Umbilical cord (tissue), 2 donors: ENCODE results near the gene MAPT. TPM values are rescaled to one million over a fixed set of nuclear protein-coding genes. Genes with fewer than 3 reads are reported as not detected.
"Not testable (repeated sequence)": the region's sequence is repeated elsewhere in the genome, so short reads cannot be mapped to it uniquely, and the experiment has no call there.

Experiments used
- DNase-seq: peaks from one replicate; pipeline ENCODE4 v3.0.0-alpha.2; 2015; ENCODE audit warnings: low spot score
- total RNA-seq: library from RNA; depleted of rRNA; stranded (reverse); fragments of >200 nt; gene quantifications from one replicate; pipeline ENCODE4 v1.2.3, GENCODE V29; 2014; ENCODE audit warnings: low replicate concordance; ENCODE audit not compliant: insufficient read depth

MAPT gene
- total RNA-seq, 1 donor from 2014 or later: 1.7 TPM

GRCh38 chr17:45952814-45953320 lies 58.5 kb downstream of the MAPT start:
- DNase-seq: no peak

- DNase-seq: no peak
Observed at GRCh38 chr17:45953561-45953960, 59.2 kb downstream of the MAPT start.

- DNase-seq: no peak
Observed at GRCh38 chr17:45954914-45955313, 60.6 kb downstream of the MAPT start.

GRCh38 chr17:45955326-45955725 lies 61.0 kb downstream of the MAPT start:
- no peak for DNase-seq

- no peak for DNase-seq
Observed at GRCh38 chr17:45956090-45956489, 61.7 kb downstream of the MAPT start.

- not testable (repeated sequence) for DNase-seq
Observed at GRCh38 chr17:45956746-45957145, 62.4 kb downstream of the MAPT start.

- no peak for DNase-seq
Observed at GRCh38 chr17:45958307-45958706, 64.0 kb downstream of the MAPT start.

- DNase-seq: no peak
Observed at GRCh38 chr17:45958994-45959665, 64.8 kb downstream of the MAPT start.

GRCh38 chr17:45960311-45960710 lies 66.0 kb downstream of the MAPT start:
- no peak for DNase-seq

- no peak for DNase-seq
Observed at GRCh38 chr17:45961206-45961605, 66.9 kb downstream of the MAPT start.

GRCh38 chr17:45962221-45962972 lies 68.0 kb downstream of the MAPT start:
- no peak for DNase-seq

GRCh38 chr17:45963283-45963682 lies 68.9 kb downstream of the MAPT start:
- no peak for DNase-seq

GRCh38 chr17:45963889-45964288 lies 69.5 kb downstream of the MAPT start:
- no peak for DNase-seq

- no peak for DNase-seq
Observed at GRCh38 chr17:45964634-45965033, 70.3 kb downstream of the MAPT start.

GRCh38 chr17:45965812-45966211 lies 71.5 kb downstream of the MAPT start:
- peak; percentile 20 for DNase-seq

- no peak for DNase-seq
Observed at GRCh38 chr17:45966606-45967280, 72.4 kb downstream of the MAPT start.

GRCh38 chr17:45967378-45967777 lies 73.0 kb downstream of the MAPT start:
- no peak for DNase-seq

GRCh38 chr17:45968732-45969131 lies 74.4 kb downstream of the MAPT start:
- DNase-seq: no peak

- no peak for DNase-seq
Observed at GRCh38 chr17:45969726-45970125, 75.4 kb downstream of the MAPT start.

- no peak for DNase-seq
Observed at GRCh38 chr17:45970659-45971058, 76.3 kb downstream of the MAPT start.

GRCh38 chr17:45971698-45972141 lies 77.4 kb downstream of the MAPT start:
- DNase-seq: no peak

GRCh38 chr17:45972531-45972930 lies 78.2 kb downstream of the MAPT start:
- DNase-seq: no peak
